ENCODE measurements around the gene MAML3. TPM values are rescaled to one million over a fixed set of nuclear protein-coding genes. Genes with fewer than 3 reads are reported as not detected.

Gene MAML3
- total RNA-seq, 1 donor from 2014 or later: 8.0 TPM

DNA sequence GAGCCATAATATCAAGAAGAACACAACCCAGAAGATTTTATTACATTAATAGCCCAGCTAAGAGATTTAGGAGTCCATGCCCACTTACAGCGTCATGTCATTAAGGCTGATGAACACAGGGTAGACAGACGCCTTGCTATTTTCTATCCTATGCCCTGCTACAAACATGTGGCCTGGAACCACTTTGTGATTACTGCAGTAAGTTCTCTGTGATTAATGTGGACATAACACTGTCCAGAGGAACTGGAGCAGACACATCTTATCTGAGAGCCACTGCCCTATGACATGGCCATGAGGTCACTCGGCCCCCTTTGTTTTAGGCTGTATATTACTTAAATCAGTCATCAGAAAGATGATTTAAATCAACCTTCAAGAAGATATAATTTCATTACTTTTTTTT is 211.7 kb downstream of the MAML3 start:
- TF ChIP-seq, protein P1, sequence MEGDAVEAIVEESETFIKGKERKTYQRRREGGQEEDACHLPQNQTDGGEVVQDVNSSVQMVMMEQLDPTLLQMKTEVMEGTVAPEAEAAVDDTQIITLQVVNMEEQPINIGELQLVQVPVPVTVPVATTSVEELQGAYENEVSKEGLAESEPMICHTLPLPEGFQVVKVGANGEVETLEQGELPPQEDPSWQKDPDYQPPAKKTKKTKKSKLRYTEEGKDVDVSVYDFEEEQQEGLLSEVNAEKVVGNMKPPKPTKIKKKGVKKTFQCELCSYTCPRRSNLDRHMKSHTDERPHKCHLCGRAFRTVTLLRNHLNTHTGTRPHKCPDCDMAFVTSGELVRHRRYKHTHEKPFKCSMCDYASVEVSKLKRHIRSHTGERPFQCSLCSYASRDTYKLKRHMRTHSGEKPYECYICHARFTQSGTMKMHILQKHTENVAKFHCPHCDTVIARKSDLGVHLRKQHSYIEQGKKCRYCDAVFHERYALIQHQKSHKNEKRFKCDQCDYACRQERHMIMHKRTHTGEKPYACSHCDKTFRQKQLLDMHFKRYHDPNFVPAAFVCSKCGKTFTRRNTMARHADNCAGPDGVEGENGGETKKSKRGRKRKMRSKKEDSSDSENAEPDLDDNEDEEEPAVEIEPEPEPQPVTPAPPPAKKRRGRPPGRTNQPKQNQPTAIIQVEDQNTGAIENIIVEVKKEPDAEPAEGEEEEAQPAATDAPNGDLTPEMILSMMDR (IDR thresholded peaks at IDR 0.05): no peak
- H3K4me3 Mint-ChIP-seq (ENCODE audit: unreplicated experiment): no peak overlapping the region
- H3K36me3 Mint-ChIP-seq (ENCODE audit: unreplicated experiment): no peaks in the 10 kb centered on the region
- no peak for DNase-seq (ENCODE audit: extremely low spot score, unreplicated experiment)
- H3K9me3 Mint-ChIP-seq (ENCODE audit: unreplicated experiment): no peaks in the 10 kb centered on the region
- H3K27me3 Mint-ChIP-seq (ENCODE audit: unreplicated experiment): no peaks in the 10 kb centered on the region
- H3K27ac Mint-ChIP-seq (ENCODE audit: unreplicated experiment): no peak overlapping the region
- H3K4me1 Mint-ChIP-seq (ENCODE audit: unreplicated experiment): peaks cover 13% of the 10 kb centered on the region

DNA sequence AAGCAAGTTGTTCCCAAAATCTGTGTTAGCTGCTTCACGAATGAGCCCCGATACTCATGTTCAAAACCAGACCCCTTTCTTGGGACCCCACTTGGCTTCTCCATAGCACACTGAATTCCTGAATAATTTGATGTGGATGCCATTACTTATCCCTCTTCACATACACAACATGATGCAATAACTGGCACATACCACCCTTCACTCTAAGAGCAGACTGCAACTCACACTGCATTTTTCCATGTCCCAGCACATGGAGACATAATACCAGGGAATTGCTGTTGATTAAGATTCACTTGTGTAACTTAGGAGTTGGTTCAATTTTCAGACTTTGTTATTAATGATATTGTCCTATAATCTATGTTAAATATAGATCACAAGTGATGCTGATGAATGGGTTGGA is 213.4 kb downstream of the MAML3 start:
- Mint-ChIP-seq H3K27me3 (ENCODE audit: unreplicated experiment) (peaks cover 4% of the 10 kb centered on the region), H3K9me3 (ENCODE audit: unreplicated experiment) (no peaks in the 10 kb centered on the region), H3K36me3 (ENCODE audit: unreplicated experiment) (no peaks in the 10 kb centered on the region), H3K4me1 (ENCODE audit: unreplicated experiment) (peaks cover 3% of the 10 kb centered on the region), H3K4me3 (ENCODE audit: unreplicated experiment) (no peak overlapping the region), H3K27ac (ENCODE audit: unreplicated experiment) (no peak overlapping the region)
- TF ChIP-seq, protein P1 (IDR thresholded peaks at IDR 0.05): no peak
- DNase-seq (ENCODE audit: extremely low spot score, unreplicated experiment): no peak

DNA sequence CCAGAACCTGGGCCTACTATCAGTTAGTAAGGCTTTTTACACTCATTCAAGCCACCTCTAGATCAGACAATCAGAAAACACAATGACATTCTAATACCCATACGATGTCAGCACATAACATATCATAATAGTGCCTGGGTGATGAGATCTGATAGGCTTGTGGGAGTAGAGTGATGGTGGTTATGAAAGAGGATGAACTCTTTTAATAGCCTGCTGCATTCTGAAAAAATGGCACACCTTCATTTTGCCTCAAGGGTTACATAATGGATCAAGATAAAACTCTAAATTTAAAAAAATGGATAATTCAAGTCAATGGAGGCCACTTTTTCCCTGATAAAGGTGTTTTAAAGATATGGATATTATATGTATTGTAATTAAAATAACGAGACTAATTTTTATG is 215.6 kb downstream of the MAML3 start:
- Mint-ChIP-seq H3K27me3 (ENCODE audit: unreplicated experiment) (peaks cover 4% of the 10 kb centered on the region), H3K4me1 (ENCODE audit: unreplicated experiment) (peaks cover 3% of the 10 kb centered on the region), H3K27ac (ENCODE audit: unreplicated experiment) (no peak overlapping the region), H3K9me3 (ENCODE audit: unreplicated experiment) (no peaks in the 10 kb centered on the region), H3K4me3 (ENCODE audit: unreplicated experiment) (no peak overlapping the region), H3K36me3 (ENCODE audit: unreplicated experiment) (no peaks in the 10 kb centered on the region)
- no peak for DNase-seq (ENCODE audit: extremely low spot score, unreplicated experiment)
- TF ChIP-seq, protein P1 (IDR thresholded peaks at IDR 0.05): no peak

DNA sequence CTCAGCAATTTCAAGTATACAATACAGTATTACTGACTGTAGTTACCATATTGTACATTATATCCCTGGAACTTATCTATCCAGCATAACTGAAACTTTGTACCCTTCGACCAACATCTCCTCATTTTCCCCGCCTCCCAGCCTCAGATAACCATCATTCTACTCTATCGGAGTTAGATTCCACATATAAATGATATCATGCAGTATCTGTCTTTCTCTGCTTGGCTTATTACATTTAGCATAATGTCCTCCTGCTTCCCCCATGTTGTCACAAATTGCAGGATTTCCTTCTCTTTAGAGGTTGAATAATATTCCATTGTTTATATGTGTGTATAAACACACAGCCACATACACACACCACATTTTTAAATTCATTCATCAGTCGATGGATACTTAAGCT is 218.1 kb downstream of the MAML3 start:
- H3K4me1 Mint-ChIP-seq (ENCODE audit: unreplicated experiment): no peaks in the 10 kb centered on the region

DNA sequence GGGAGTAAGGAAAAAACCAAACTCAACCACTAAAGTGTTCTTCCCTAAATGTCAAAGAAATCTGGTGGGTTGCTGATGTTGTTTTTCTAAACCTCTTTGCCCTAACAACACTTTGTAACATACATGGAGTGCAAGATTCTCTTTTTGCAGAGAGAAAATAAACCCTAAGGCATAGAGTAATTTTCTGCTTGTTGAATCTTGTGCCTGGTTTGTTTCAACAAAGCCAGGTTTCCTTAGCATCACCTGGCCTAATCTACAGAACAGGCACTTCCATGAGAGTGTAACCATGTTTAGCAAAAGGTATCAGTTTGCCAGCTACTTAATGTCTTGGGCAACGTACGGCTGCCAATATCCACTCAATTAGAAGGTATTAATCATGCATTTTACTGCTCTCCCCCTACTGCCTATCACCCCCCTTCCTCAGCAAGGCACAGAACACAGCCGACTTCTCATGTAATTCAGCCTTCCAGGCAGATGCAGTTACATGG is 219.2 kb downstream of the MAML3 start:
- Mint-ChIP-seq H3K27me3 (ENCODE audit: unreplicated experiment) (peaks cover 5% of the 10 kb centered on the region), H3K36me3 (ENCODE audit: unreplicated experiment) (peaks cover 2% of the 10 kb centered on the region), H3K27ac (ENCODE audit: unreplicated experiment) (no peak overlapping the region), H3K4me1 (ENCODE audit: unreplicated experiment) (no peaks in the 10 kb centered on the region), H3K4me3 (ENCODE audit: unreplicated experiment) (no peak overlapping the region), H3K9me3 (ENCODE audit: unreplicated experiment) (no peaks in the 10 kb centered on the region)
- TF ChIP-seq, protein P1 (IDR thresholded peaks at IDR 0.05): no peak
- DNase-seq (ENCODE audit: extremely low spot score, unreplicated experiment): no peak

More for the DNA sequence above, 218.1 kb downstream of the MAML3 start:
- no peaks in the 10 kb centered on the region for H3K9me3 Mint-ChIP-seq (ENCODE audit: unreplicated experiment)
- no peak for DNase-seq (ENCODE audit: extremely low spot score, unreplicated experiment)
- no peak overlapping the region for H3K4me3 Mint-ChIP-seq (ENCODE audit: unreplicated experiment)
- H3K27ac Mint-ChIP-seq (ENCODE audit: unreplicated experiment): no peak overlapping the region
- peaks cover 2% of the 10 kb centered on the region for H3K36me3 Mint-ChIP-seq (ENCODE audit: unreplicated experiment)
- TF ChIP-seq, protein P1 (IDR thresholded peaks at IDR 0.05): no peak
- peaks cover 5% of the 10 kb centered on the region for H3K27me3 Mint-ChIP-seq (ENCODE audit: unreplicated experiment)
